ENCODE measurements around the gene NMNAT2. TPM values are rescaled to one million over a fixed set of nuclear protein-coding genes. Genes with fewer than 3 reads are reported as not detected.

The NMNAT2 gene
- total RNA-seq, 1 experiment from 2014 or later = 0.17 TPM

DNA sequence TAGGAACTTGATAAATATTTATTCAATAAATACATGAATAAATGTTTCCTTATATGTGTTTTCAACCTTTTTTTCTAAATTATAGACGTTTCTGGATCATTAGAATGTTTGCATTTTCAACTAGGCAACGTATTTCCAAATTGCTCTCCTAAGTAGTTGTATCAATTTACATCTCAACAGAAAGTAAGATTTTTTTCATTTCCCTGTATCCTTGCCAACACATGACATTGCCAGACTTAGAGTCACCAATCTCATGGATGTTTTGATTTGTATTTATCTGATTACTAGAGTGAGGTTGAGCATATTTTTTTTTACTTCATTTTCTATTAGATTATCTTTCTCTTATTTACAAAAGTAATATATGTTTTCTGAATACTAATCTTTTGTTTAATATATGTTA, 31.9 kb upstream of the NMNAT2 start:
- no peaks in the 10 kb centered on the region for H3K27me3 ChIP-seq (replicated peaks; ENCODE audit: insufficient read depth, low read depth, low read length, poor library complexity)
- no peaks in the 10 kb centered on the region for H3K4me1 ChIP-seq (ENCODE audit: insufficient read depth, low read length, poor library complexity, severe bottlenecking)
- BruUV-seq (replicated peaks) = no TSS peak
- H3K36me3 ChIP-seq (ENCODE audit: insufficient read depth, low read length, poor library complexity, severe bottlenecking) = no peaks in the 10 kb centered on the region
- CTCF ChIA-PET = no interaction called here
- POLR2A ChIA-PET (ENCODE audit: low non-redundant PET) = no interaction called here
- no peak overlapping the region for H3K4me3 ChIP-seq (ENCODE audit: low read depth, low read length, poor library complexity, severe bottlenecking)
- TF ChIP-seq, protein P1, sequence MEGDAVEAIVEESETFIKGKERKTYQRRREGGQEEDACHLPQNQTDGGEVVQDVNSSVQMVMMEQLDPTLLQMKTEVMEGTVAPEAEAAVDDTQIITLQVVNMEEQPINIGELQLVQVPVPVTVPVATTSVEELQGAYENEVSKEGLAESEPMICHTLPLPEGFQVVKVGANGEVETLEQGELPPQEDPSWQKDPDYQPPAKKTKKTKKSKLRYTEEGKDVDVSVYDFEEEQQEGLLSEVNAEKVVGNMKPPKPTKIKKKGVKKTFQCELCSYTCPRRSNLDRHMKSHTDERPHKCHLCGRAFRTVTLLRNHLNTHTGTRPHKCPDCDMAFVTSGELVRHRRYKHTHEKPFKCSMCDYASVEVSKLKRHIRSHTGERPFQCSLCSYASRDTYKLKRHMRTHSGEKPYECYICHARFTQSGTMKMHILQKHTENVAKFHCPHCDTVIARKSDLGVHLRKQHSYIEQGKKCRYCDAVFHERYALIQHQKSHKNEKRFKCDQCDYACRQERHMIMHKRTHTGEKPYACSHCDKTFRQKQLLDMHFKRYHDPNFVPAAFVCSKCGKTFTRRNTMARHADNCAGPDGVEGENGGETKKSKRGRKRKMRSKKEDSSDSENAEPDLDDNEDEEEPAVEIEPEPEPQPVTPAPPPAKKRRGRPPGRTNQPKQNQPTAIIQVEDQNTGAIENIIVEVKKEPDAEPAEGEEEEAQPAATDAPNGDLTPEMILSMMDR (conservative IDR thresholded peaks at IDR 0.05; ENCODE audit: low read depth, low read length) = no peak
- no peak for TF ChIP-seq EZH2 (IDR thresholded peaks at IDR 0.05; ENCODE audit: borderline replicate concordance, low read depth, low read length, poor library complexity, severe bottlenecking)
- no peak for DNase-seq (ENCODE audit: low spot score)
- H3K9me3 ChIP-seq (ENCODE audit: low read depth, low read length, poor library complexity, severe bottlenecking) = no peaks in the 10 kb centered on the region
- intact Hi-C loops (cut with micrococcal nuclease; ENCODE audit: unreplicated experiment) = no loop called here
- no peak overlapping the region for H3K27ac ChIP-seq (ENCODE audit: low read depth, low read length, poor library complexity, severe bottlenecking)

- no TSS peak for BruUV-seq (replicated peaks)
- CTCF ChIA-PET = no interaction called here
- DNase-seq (ENCODE audit: low spot score) = no peak
- H3K9me3 ChIP-seq (ENCODE audit: low read depth, low read length, poor library complexity, severe bottlenecking) = no peaks in the 10 kb centered on the region
- intact Hi-C loops (cut with micrococcal nuclease; ENCODE audit: unreplicated experiment) = loop anchor here (5.0 kb wide), 1 partner anchor 62 kb away; no protein-coding TSS in a partner anchor
- no peaks in the 10 kb centered on the region for H3K27me3 ChIP-seq (replicated peaks; ENCODE audit: insufficient read depth, low read depth, low read length, poor library complexity)
- TF ChIP-seq, protein P1 (conservative IDR thresholded peaks at IDR 0.05; ENCODE audit: low read depth, low read length) = no peak
- POLR2A ChIA-PET (ENCODE audit: low non-redundant PET) = no interaction called here
- H3K27ac ChIP-seq (ENCODE audit: low read depth, low read length, poor library complexity, severe bottlenecking) = no peak overlapping the region
- no peaks in the 10 kb centered on the region for H3K36me3 ChIP-seq (ENCODE audit: insufficient read depth, low read length, poor library complexity, severe bottlenecking)
- H3K4me1 ChIP-seq (ENCODE audit: insufficient read depth, low read length, poor library complexity, severe bottlenecking) = no peaks in the 10 kb centered on the region
- no peak overlapping the region for H3K4me3 ChIP-seq (ENCODE audit: low read depth, low read length, poor library complexity, severe bottlenecking)
These were observed 31.1 kb upstream of the NMNAT2 start for GRCh38 chr1:183449223-183449770.

DNA sequence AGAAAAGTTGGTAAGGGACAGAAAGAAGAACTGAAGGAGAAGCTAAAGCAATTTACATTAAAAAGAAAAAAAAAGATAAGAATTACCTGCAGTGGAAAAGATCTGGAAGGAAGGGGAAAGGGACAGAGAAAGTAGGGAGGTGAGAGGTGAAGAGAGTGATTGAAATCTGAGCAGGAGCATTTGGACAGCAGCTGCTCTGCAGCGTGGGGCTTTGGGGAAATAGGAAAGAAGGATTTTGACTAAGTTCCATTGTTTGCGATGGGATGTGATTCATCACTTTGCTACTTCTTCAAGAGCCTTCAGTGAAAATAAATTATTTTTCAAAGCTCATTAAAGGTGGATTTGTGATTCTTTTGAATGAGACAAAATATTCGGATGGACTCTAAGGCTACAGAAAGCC, 26.1 kb upstream of the NMNAT2 start:
- intact Hi-C loops (cut with micrococcal nuclease; ENCODE audit: unreplicated experiment) = no loop called here
- no peak for DNase-seq (ENCODE audit: low spot score)
- Histone ChIP-seq H3K36me3 (ENCODE audit: insufficient read depth, low read length, poor library complexity, severe bottlenecking) (no peaks in the 10 kb centered on the region), H3K4me1 (ENCODE audit: insufficient read depth, low read length, poor library complexity, severe bottlenecking) (no peaks in the 10 kb centered on the region), H3K4me3 (ENCODE audit: low read depth, low read length, poor library complexity, severe bottlenecking) (no peak overlapping the region), H3K27me3 (replicated peaks; ENCODE audit: insufficient read depth, low read depth, low read length, poor library complexity) (peaks cover 4% of the 10 kb centered on the region), H3K9me3 (ENCODE audit: low read depth, low read length, poor library complexity, severe bottlenecking) (no peaks in the 10 kb centered on the region), H3K27ac (ENCODE audit: low read depth, low read length, poor library complexity, severe bottlenecking) (no peak overlapping the region)
- no peak for TF ChIP-seq EZH2 (IDR thresholded peaks at IDR 0.05; ENCODE audit: borderline replicate concordance, low read depth, low read length, poor library complexity, severe bottlenecking)
- TF ChIP-seq, protein P1 (conservative IDR thresholded peaks at IDR 0.05; ENCODE audit: low read depth, low read length) = no peak
- no TSS peak for BruUV-seq (replicated peaks)
- ChIA-PET POLR2A (ENCODE audit: low non-redundant PET) (no interaction called here), CTCF (no interaction called here)
